NCI-H2196 treated with DMSO at 0.1 percent for 48 hours (cell line): ENCODE data around the gene RBM17.
"Not testable (repeated sequence)": the region's sequence is repeated elsewhere in the genome, so short reads cannot be mapped to it uniquely, and the experiment has no call there.

Source experiments
- DNase-seq: peaks from one replicate; lab custom pipeline; 2025; ENCODE audit not compliant: unreplicated experiment; lab: John Stamatoyannopoulos, UW

Gene RBM17

DNA sequence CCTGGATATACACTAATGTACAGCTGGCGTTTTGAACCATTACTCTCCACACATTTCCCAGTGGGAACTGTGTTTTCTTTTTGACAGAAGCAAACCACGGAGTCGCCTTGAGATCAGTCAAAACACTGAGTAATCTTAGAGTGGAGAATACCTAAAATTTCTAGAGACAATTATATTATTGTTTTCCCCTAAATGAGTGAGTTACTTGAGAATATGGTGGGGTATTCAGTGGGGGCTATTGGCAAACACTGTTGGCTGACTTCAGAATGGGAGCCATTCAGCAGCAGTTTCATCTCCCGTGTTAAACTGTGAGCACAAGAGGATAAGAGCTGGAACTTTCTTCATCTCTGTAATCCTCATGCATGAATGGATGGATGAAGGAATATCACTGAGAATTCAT lies 32.9 kb upstream of the RBM17 start:
- DNase-seq: no peak

- DNase-seq: no peak
Measured at GRCh38 chr10:6056411-6057135, 32.3 kb upstream of the RBM17 start.

GRCh38 chr10:6058682-6059475 lies 30.0 kb upstream of the RBM17 start:
- no peak for DNase-seq

- DNase-seq: no peak
Measured at GRCh38 chr10:6059506-6059905, 29.3 kb upstream of the RBM17 start.

DNA sequence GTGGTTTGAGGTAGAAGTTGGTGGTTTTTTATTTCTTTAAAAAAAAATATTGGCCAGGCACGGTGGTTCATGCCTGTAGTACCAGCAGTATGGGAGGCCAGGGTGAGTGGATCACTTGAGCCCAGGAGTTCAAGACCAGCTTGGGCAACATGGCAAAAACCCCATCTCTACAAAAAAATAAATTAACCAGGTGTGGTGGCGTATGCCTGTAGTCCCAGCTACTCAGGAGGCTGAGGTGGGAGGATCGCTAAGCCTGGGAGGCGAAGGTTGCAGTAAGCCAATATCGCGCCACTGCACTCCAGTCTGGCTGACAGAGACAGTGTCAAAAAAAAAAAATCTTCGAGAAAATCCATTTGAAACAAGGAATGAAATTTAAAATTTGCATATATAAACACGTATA lies 27.8 kb upstream of the RBM17 start:
- no peak for DNase-seq

DNA sequence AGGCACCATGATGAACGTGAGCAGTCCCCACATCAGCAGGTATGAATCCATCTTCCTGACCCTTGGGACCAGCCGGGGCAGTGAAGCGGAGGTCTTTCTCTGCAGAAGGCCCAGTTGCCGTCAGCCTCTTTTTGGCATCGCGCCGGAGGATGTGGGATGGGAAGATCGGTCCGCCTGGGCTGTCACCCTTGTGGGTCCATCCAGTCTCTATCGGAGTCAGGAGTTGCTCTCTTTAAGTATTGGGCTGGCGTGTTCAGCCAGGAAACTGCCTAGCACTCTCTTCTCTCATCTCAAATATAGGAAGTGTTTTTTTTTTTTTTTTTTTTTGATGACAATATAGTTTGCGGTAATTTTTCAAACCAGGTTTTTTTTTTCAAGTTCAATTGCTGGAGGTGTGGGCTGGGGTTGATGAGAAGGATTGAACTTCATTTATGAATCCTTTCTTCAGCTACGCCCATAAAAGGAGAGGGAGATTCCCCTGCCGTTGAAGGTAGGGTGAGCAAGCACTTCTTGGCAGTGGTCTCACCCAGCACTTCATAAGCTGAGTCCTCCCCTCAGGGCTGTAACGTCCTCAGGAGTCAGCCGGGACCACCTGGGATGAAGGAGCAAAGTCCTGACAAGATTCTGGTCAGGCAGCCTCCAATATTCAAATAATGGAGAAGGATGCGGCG lies 26.6 kb upstream of the RBM17 start, which contains the start of gene IL2RA:
IL2RA (minus strand) TSS at position 267 of the 671 bp plus-strand sequence; CDS start at position 51, 216 bp downstream.
- DNase-seq: no peak

GRCh38 chr10:6064119-6064518 lies 24.7 kb upstream of the RBM17 start:
- no peak for DNase-seq

DNA sequence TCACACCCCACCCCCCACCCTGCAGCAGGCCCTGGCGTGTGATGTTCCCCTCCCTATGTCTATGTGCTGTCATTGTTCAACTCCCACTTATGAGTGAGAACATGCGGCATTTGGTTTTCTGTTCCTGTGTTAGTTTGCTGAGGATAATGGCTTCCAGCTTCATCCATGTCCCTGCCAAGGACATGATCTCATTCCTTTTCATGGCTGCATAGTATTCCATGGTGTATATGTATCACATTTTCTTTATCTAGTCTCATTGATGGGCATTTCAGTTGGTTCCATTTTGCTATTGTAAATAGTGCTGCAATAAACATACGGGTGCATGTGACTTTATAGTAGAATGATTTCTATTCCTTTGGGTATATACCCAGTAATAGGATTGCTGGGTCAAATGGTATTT lies 24.1 kb upstream of the RBM17 start:
- not testable (repeated sequence) for DNase-seq

DNA sequence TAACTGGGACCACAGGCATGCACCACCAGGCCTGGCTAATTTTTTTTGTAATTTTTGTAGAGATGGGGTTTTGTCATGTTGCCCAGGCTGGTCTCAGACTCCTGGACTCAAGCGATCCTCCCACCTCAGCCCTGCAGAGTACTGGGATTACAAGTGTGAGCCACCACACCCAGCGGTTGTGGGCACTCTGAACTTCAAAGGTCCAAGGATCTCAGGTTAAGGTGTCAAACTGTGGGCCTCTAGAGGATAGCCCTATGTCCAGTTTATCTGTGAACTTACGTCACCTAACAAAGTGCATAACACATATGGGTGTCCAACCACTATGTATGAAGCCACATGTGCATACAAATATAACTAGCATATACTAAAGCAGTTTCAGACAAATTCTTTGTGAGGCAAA lies 23.4 kb upstream of the RBM17 start:
- no peak for DNase-seq

DNA sequence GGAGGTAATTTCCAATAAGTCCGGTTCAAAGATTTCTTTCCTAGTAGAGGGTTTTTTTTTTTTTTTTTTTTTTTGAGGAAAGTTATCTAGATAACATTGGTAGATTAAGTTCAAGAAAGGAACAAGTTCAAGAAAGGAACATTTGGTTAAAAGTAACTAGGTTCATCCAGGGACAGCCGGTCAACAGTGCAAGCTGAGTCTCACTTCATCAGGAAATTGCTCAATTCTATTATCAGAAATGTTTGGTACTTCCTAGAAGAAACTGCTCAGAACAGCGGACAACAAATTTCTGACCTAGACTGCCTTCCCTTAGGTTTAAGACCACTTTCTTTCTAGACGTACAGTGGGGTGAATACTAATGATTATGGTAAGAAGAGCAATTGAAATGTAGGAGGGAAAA lies 23.0 kb upstream of the RBM17 start:
- no peak for DNase-seq

DNA sequence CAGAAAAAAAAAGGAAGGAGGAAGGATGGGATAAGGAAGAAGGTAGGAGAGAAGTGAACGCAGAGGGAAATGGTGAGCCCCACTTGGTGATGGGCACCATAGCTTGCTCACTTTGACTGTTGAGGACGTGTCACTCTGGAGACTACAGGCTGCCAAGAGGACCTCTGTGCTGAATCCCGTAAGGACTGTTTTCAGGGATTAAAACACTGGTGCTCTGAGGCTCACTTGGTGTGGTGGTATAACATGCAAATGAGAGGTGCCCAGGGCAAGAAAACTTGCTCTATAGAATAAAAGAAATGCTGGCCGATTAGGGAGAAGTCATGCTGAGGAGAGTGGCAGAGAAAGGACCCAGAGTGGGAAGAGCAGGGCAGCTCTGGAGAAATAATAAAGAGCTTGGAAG lies 21.4 kb upstream of the RBM17 start:
- DNase-seq: no peak

DNA sequence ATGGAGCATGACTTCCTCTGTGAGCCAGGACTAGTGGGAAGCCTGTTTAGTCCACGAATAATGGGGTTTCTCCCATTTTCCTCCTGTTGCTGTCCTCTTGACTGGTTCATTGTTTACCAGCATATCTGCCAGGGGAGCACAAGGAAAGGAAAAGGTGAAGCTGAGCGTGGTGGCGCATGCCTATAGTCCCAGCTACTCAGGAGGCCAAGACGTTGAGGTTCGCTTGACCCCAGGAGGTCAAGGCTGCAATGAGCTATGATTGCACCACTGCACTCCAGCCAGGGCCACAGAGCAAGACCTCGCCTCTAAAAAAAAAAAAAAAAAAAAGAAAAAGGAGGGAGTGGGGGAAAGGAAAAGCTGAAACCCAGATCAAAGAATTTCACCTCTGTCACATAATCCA lies 20.8 kb upstream of the RBM17 start:
- no peak for DNase-seq

GRCh38 chr10:6068422-6068821 lies 20.4 kb upstream of the RBM17 start:
- DNase-seq: no peak

GRCh38 chr10:6069081-6069931 lies 19.5 kb upstream of the RBM17 start:
- no peak for DNase-seq

DNA sequence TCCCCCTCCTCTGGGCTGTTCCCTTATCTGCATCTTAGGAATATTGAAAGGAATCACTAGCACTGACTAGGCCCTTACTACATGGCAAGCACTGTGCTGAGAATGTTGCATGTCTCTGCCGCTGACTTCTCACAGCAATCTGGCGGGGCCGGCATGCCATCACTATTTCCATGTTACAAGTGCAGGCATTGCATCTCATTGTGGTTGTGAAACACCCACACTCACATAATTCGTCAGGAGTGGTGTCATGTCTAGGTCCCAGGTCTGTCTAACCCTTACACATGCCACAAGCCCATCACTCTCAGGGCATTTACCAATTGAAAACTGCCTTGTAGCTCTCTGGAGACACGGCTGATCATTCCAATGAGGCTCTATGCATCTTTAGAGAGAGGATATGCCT lies 18.2 kb upstream of the RBM17 start:
- DNase-seq: no peak

DNA sequence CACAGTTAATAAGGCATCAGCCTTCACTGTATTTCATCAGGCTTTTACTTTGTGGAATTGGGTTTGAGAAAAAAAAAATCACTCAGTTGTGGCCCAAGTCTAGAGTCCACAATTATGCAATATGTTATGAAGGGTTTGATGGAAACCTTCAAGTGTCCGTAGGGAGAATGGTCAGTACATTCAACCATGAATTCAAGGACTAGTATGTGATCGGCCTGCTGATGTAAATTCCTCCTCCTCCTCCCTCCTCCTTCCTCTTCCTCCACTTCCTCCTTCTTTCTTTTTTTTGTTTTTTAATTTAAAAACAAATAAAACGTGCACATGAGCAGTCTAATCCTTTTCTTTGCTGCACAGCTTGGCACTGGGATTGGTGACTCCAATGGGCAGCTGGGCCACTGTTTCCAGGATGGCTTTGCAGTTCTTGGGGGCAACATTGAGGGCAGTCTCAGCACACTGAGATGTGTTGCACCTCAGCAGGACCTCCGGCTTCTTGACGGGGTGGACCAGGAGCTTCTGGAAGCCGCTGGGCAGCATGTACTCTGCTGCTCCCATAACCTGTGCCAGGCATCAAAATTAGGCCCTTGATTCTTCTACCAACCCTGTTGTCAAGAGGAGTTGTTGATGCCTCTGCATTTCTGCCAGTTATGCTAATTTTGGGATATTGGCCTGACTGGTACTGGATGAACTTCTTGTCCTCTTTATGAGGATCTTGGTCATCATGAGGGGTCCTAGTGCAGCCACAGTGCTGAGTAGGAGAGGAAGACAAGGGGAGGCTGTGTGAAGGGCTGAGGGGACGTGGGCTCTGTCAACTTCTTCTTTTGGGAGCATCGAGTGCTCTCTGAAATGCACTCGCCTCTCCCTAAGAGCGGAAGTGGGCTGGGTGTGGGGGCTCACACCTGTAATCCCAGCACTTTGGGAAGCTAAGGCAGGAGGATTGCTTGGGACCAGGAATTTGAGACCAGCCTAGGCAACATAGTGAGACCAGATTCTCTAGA lies 17.4 kb upstream of the RBM17 start:
- DNase-seq: no peak

- no peak for DNase-seq
Measured at GRCh38 chr10:6072215-6072934, 16.5 kb upstream of the RBM17 start.

GRCh38 chr10:6074489-6075301 lies 14.1 kb upstream of the RBM17 start:
- DNase-seq: no peak
